ENCODE measurements around the gene POU4F3.

GRCh38 chr5:146345240-146345577, 6.6 kb downstream of the POU4F3 start:
- TF ChIP-seq CTCF (IDR thresholded peaks at IDR 0.05) (no peak), POLR2A (IDR thresholded peaks at IDR 0.05) (no peak)

All from Peyer's patch (tissue), 4 donors.